GM23338 (cell line): ENCODE measurements around the gene PRKCI. TPM values are rescaled to one million over a fixed set of nuclear protein-coding genes. Genes with fewer than 3 reads are reported as not detected.

ENCODE experiments used
- ATAC-seq: fragments of 200-7000 bp; cut with Tn5 transposase; 3 replicates; pipeline ENCODE4 v1.9.1; 2020
- DNase-seq: peaks from one replicate; pipeline ENCODE4 v3.0.0-alpha.2; 2015; ENCODE audit warnings: low spot score
- H2AFZ ChIP-seq: fragments of 200-600 bp; sonication (generic); 2 replicates; pipeline ENCODE4 v1.8.0; 2016; ENCODE audit warnings: antibody characterized with exemption, mild to moderate bottlenecking, moderate library complexity
- H3F3A ChIP-seq: fragments of 200-600 bp; sonication (generic); replicated peaks from 2 replicates; pipeline ENCODE4 v1.8.0; 2017; ENCODE audit warnings: antibody characterized with exemption, mixed run types, low read depth
- H3K27ac ChIP-seq: fragments of 200-600 bp; sonication (generic); 2 replicates; pipeline ENCODE4 v1.6.1; 2016; ENCODE audit warnings: low read depth
- H3K27me3 ChIP-seq: fragments of 200-600 bp; sonication (generic); 2 replicates; pipeline ENCODE4 v1.8.0; 2016; ENCODE audit warnings: mild to moderate bottlenecking, mixed run types, moderate library complexity; ENCODE audit not compliant: insufficient read depth
- H3K36me3 ChIP-seq: fragments of 200-600 bp; sonication (generic); 2 replicates; pipeline ENCODE4 v1.8.0; 2016; ENCODE audit warnings: mild to moderate bottlenecking; ENCODE audit not compliant: insufficient read depth
- H3K4me1 ChIP-seq: fragments of 200-600 bp; sonication (generic); 2 replicates; pipeline ENCODE4 v1.8.0; 2016; ENCODE audit warnings: mild to moderate bottlenecking, moderate library complexity; ENCODE audit not compliant: insufficient read depth
- H3K4me2 ChIP-seq: fragments of 200-600 bp; sonication (generic); 2 replicates; pipeline ENCODE4 v1.7.1; 2017; ENCODE audit warnings: mixed run types
- H3K4me3 ChIP-seq: fragments of 200-600 bp; sonication (generic); 2 replicates; pipeline ENCODE4 v1.6.1; 2016; ENCODE audit warnings: mixed run types
- H3K79me2 ChIP-seq: fragments of 200-600 bp; sonication (generic); replicated peaks from 2 replicates; pipeline ENCODE4 v1.8.0; 2017; ENCODE audit warnings: mild to moderate bottlenecking; ENCODE audit not compliant: insufficient read depth
- H3K9me2 ChIP-seq: fragments of 200-600 bp; sonication (generic); 2 replicates; pipeline ENCODE4 v1.8.0; 2017; ENCODE audit not compliant: insufficient read depth
- H4K20me1 ChIP-seq: fragments of 200-600 bp; sonication (generic); replicated peaks from 2 replicates; pipeline ENCODE4 v1.8.0; 2017; ENCODE audit warnings: mild to moderate bottlenecking; ENCODE audit not compliant: insufficient read depth
- H3K27ac Mint-ChIP-seq: 2 replicates; pipeline ENCODE4 v1.8.0; 2020; ENCODE audit warnings: inconsistent platforms, mild to moderate bottlenecking, moderate library complexity, mixed read lengths
- H3K27me3 Mint-ChIP-seq: 3 replicates; pipeline ENCODE4 v1.8.0; 2022; ENCODE audit warnings: low read depth, mild to moderate bottlenecking, moderate library complexity, mixed read lengths, inconsistent platforms; ENCODE audit not compliant: insufficient read depth, poor library complexity
- H3K36me3 Mint-ChIP-seq: 3 replicates; pipeline ENCODE4 v1.8.0; 2021; ENCODE audit warnings: low read depth, mild to moderate bottlenecking, inconsistent platforms, moderate library complexity, mixed read lengths
- H3K4me1 Mint-ChIP-seq: 3 replicates; pipeline ENCODE4 v1.8.0; 2020; ENCODE audit warnings: mild to moderate bottlenecking, inconsistent platforms, mixed read lengths
- H3K4me3 Mint-ChIP-seq: 3 replicates; pipeline ENCODE4 v1.8.0; 2021; ENCODE audit warnings: moderate library complexity, mild to moderate bottlenecking, inconsistent platforms, mixed read lengths
- H3K9me3 Mint-ChIP-seq: 3 replicates; pipeline ENCODE4 v1.8.0; 2020; ENCODE audit warnings: moderate library complexity, mild to moderate bottlenecking, inconsistent platforms, mixed read lengths
- CREB1 ChIP-seq: fragments of 250-450 bp; sonication (Bioruptor Pico); IDR thresholded peaks from 2 replicates; pipeline ENCODE4 v1.5.0; 2020; ENCODE audit warnings: low read depth, mild to moderate bottlenecking, moderate library complexity
- CTCF ChIP-seq, 2 experiments: fragments of 200-600 bp in 1 of 2; sonication (generic) in 1 of 2; conservative IDR thresholded peaks; 2 replicates each; pipeline versions ENCODE4 v1.5.1 to v1.6.1; 2016 to 2017; ENCODE audit warnings: antibody characterized with exemption in 2 of 2, low read depth in 2 of 2, mild to moderate bottlenecking in 2 of 2, moderate library complexity in 1 of 2
- polyA plus RNA-seq: library from polyadenylated mRNA; unstranded; fragments of >200 nt; fragmentation: Nextera tagmentation; extraction: Ambion mirVana; gene quantifications from 2 replicates; pipeline ENCODE4 v1.2.1, GENCODE V29; 2016
- total RNA-seq: library from RNA; depleted of rRNA; stranded (reverse); fragments of >200 nt; shearing (Covaris generic); gene quantifications from 2 replicates; pipeline ENCODE4 v1.2.3, GENCODE V29; 2014
- TF ChIP-seq, protein P1 (sequence below): fragments of 250-450 bp; sonication (Bioruptor Pico); IDR thresholded peaks from 2 replicates; pipeline ENCODE4 v1.5.0; 2020; ENCODE audit warnings: mild to moderate bottlenecking, moderate library complexity
- TF ChIP-seq, protein P2 (sequence below): IDR thresholded peaks from 2 replicates; pipeline ENCODE4 v1.6.1; 2016; ENCODE audit warnings: antibody characterized with exemption

The PRKCI gene
- total and polyA plus RNA-seq, 2 experiments from 2014 or later = 58.0 to 119 TPM

GRCh38 chr3:170323331-170323730, 101.1 kb downstream of the PRKCI start (continued):
- TF ChIP-seq, protein P1, sequence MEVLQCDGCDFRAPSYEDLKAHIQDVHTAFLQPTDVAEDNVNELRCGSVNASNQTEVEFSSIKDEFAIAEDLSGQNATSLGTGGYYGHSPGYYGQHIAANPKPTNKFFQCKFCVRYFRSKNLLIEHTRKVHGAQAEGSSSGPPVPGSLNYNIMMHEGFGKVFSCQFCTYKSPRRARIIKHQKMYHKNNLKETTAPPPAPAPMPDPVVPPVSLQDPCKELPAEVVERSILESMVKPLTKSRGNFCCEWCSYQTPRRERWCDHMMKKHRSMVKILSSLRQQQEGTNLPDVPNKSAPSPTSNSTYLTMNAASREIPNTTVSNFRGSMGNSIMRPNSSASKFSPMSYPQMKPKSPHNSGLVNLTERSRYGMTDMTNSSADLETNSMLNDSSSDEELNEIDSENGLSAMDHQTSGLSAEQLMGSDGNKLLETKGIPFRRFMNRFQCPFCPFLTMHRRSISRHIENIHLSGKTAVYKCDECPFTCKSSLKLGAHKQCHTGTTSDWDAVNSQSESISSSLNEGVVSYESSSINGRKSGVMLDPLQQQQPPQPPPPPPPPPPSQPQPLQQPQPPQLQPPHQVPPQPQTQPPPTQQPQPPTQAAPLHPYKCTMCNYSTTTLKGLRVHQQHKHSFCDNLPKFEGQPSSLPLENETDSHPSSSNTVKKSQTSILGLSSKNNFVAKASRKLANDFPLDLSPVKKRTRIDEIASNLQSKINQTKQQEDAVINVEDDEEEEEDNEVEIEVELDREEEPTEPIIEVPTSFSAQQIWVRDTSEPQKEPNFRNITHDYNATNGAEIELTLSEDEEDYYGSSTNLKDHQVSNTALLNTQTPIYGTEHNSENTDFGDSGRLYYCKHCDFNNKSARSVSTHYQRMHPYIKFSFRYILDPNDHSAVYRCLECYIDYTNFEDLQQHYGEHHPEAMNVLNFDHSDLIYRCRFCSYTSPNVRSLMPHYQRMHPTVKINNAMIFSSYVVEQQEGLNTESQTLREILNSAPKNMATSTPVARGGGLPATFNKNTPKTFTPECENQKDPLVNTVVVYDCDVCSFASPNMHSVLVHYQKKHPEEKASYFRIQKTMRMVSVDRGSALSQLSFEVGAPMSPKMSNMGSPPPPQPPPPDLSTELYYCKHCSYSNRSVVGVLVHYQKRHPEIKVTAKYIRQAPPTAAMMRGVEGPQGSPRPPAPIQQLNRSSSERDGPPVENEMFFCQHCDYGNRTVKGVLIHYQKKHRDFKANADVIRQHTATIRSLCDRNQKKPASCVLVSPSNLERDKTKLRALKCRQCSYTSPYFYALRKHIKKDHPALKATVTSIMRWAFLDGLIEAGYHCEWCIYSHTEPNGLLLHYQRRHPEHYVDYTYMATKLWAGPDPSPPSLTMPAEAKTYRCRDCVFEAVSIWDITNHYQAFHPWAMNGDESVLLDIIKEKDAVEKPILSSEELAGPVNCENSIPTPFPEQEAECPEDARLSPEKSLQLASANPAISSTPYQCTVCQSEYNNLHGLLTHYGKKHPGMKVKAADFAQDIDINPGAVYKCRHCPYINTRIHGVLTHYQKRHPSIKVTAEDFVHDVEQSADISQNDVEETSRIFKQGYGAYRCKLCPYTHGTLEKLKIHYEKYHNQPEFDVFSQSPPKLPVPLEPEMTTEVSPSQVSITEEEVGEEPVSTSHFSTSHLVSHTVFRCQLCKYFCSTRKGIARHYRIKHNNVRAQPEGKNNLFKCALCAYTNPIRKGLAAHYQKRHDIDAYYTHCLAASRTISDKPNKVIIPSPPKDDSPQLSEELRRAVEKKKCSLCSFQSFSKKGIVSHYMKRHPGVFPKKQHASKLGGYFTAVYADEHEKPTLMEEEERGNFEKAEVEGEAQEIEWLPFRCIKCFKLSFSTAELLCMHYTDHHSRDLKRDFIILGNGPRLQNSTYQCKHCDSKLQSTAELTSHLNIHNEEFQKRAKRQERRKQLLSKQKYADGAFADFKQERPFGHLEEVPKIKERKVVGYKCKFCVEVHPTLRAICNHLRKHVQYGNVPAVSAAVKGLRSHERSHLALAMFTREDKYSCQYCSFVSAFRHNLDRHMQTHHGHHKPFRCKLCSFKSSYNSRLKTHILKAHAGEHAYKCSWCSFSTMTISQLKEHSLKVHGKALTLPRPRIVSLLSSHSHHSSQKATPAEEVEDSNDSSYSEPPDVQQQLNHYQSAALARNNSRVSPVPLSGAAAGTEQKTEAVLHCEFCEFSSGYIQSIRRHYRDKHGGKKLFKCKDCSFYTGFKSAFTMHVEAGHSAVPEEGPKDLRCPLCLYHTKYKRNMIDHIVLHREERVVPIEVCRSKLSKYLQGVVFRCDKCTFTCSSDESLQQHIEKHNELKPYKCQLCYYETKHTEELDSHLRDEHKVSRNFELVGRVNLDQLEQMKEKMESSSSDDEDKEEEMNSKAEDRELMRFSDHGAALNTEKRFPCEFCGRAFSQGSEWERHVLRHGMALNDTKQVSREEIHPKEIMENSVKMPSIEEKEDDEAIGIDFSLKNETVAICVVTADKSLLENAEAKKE (CRISPR knock-in tag) = no peak
- TF ChIP-seq, protein P2, sequence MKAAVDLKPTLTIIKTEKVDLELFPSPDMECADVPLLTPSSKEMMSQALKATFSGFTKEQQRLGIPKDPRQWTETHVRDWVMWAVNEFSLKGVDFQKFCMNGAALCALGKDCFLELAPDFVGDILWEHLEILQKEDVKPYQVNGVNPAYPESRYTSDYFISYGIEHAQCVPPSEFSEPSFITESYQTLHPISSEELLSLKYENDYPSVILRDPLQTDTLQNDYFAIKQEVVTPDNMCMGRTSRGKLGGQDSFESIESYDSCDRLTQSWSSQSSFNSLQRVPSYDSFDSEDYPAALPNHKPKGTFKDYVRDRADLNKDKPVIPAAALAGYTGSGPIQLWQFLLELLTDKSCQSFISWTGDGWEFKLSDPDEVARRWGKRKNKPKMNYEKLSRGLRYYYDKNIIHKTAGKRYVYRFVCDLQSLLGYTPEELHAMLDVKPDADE = no peak

DNA sequence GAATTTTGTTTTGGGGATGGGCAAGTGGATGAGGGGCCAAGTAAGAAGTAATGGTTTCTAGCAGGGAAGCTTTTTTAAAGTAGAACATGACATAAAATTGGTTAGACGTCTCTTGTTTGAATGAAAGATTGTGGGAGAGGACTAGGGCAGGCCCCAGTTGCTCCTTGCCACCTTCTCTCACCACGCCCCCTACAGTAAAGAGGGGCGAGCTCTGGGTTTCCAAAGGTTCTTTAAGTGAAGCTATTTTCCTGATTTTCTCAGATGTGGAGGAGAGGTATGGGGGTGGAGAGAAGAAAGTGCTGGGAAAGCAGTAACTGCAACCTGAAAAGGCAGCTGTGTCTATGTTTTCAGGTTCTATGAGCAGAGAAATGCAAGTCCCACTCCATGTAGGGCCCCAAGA, 102.7 kb downstream of the PRKCI start:
- H3K27me3 ChIP-seq = no peaks in the 10 kb centered on the region
- ATAC-seq (peak; percentile 66), DNase-seq (peak; percentile 65)
- no peaks in the 10 kb centered on the region for H3K79me2 ChIP-seq
- H3K4me3 Mint-ChIP-seq = no peak overlapping the region
- peaks cover 4% of the 10 kb centered on the region for H3K27me3 Mint-ChIP-seq
- peaks cover 39% of the 10 kb centered on the region for H3K4me1 Mint-ChIP-seq
- H3K4me1 ChIP-seq = peaks cover 43% of the 10 kb centered on the region
- peak; percentile 53 for TF ChIP-seq CTCF (conservative IDR thresholded peaks at IDR 0.05; ENCODE audit: low read depth in 2 of 2)
- TF ChIP-seq CREB1 (CRISPR knock-in tag) = no peak
- no peak overlapping the region for H3K4me2 ChIP-seq
- H3K9me3 Mint-ChIP-seq = peaks cover 45% of the 10 kb centered on the region
- no peaks in the 10 kb centered on the region for H4K20me1 ChIP-seq
- H3K36me3 ChIP-seq = peaks cover 6% of the 10 kb centered on the region; the same call in 1 of the 2 replicates
- no peaks in the 10 kb centered on the region for H3K9me2 ChIP-seq
- no peaks in the 10 kb centered on the region; the same call in 1 of the 2 replicates for H3F3A ChIP-seq
- peak overlapping the region; percentile 40; the same call in 1 of the 2 replicates for H2AFZ ChIP-seq
- H3K27ac ChIP-seq = no peak overlapping the region
- H3K4me3 ChIP-seq = no peak overlapping the region
- H3K27ac Mint-ChIP-seq = no peak overlapping the region
- H3K36me3 Mint-ChIP-seq = peaks cover 34% of the 10 kb centered on the region
